GM19372 (cell line): ENCODE data around the gene CCNYL1.
"Not testable (repeated sequence)": the region's sequence is repeated elsewhere in the genome, so short reads cannot be mapped to it uniquely, and the experiment has no call there.

Experiments
- ATAC-seq: cut with Tn5 transposase; IDR thresholded peaks from one replicate; pipeline ENCODE4 v1.9.1; 2021; ENCODE audit warnings: mild to moderate bottlenecking, low read depth, moderate library complexity; ENCODE audit not compliant: unreplicated experiment

CCNYL1 gene

GRCh38 chr2:207733597-207734240, 22.3 kb downstream of the CCNYL1 start:
- no peak for ATAC-seq

- no peak for ATAC-seq
These were observed 22.8 kb downstream of the CCNYL1 start for GRCh38 chr2:207734264-207734635.

GRCh38 chr2:207734636-207735512, 23.4 kb downstream of the CCNYL1 start:
- ATAC-seq = no peak

GRCh38 chr2:207735513-207735859, 24.0 kb downstream of the CCNYL1 start:
- not testable (repeated sequence) for ATAC-seq

GRCh38 chr2:207743514-207743913, 32.1 kb downstream of the CCNYL1 start:
- ATAC-seq = no peak

GRCh38 chr2:207744050-207744449, 32.6 kb downstream of the CCNYL1 start:
- no peak for ATAC-seq

GRCh38 chr2:207744451-207744850, 33.0 kb downstream of the CCNYL1 start:
- no peak for ATAC-seq

GRCh38 chr2:207746131-207746530, 34.7 kb downstream of the CCNYL1 start:
- peak; percentile 82 for ATAC-seq

GRCh38 chr2:207747653-207748560, 36.5 kb downstream of the CCNYL1 start:
- ATAC-seq = no peak

- ATAC-seq = no peak
These were observed 37.6 kb downstream of the CCNYL1 start for GRCh38 chr2:207748993-207749392.

- ATAC-seq = no peak
These were observed 38.4 kb downstream of the CCNYL1 start for GRCh38 chr2:207749873-207750272.

- ATAC-seq = no peak
These were observed 38.9 kb downstream of the CCNYL1 start for GRCh38 chr2:207750345-207750744.

GRCh38 chr2:207750876-207751275, 39.4 kb downstream of the CCNYL1 start:
- ATAC-seq = no peak

- not testable (repeated sequence) for ATAC-seq
These were observed 42.2 kb downstream of the CCNYL1 start for GRCh38 chr2:207753688-207754087.

GRCh38 chr2:207754498-207755383, 43.3 kb downstream of the CCNYL1 start:
- ATAC-seq = no peak

- ATAC-seq = no peak
These were observed 46.6 kb downstream of the CCNYL1 start for GRCh38 chr2:207758025-207758424.

- no peak for ATAC-seq
These were observed 48.5 kb downstream of the CCNYL1 start for GRCh38 chr2:207759890-207760289.

- ATAC-seq = no peak
These were observed 49.0 kb downstream of the CCNYL1 start for GRCh38 chr2:207760453-207760852.

GRCh38 chr2:207761426-207761825, 50.0 kb downstream of the CCNYL1 start:
- not testable (repeated sequence) for ATAC-seq

GRCh38 chr2:207762146-207762545, 50.7 kb downstream of the CCNYL1 start:
- ATAC-seq = no peak
